ENCODE results near the gene USH2A.
A peak's percentile ranks its signal among the peaks of the same experiment; 100 is the strongest.

Gene USH2A

GRCh38 chr1:215651867-215652266 is 771.4 kb downstream of the USH2A start:
- H3K4me3 ChIP-seq (ENCODE audit: low read length), result peak overlapping the region; percentile 40
- no peaks in the 10 kb centered on the region for H3K9me3 ChIP-seq (ENCODE audit: control insufficient read depth, low read depth, low read length)
- H3K27ac ChIP-seq (ENCODE audit: low read length), result no peak overlapping the region
- H3K36me3 ChIP-seq (ENCODE audit: control insufficient read depth, low read depth, low read length), result no peaks in the 10 kb centered on the region
- peaks cover 44% of the 10 kb centered on the region for H3K4me1 ChIP-seq (ENCODE audit: control insufficient read depth, low read depth, low read length)
- H3K27me3 ChIP-seq (ENCODE audit: control insufficient read depth, insufficient read depth, low read length), result no peaks in the 10 kb centered on the region
- no peak overlapping the region for H3K9ac ChIP-seq (ENCODE audit: low read length)

DNA sequence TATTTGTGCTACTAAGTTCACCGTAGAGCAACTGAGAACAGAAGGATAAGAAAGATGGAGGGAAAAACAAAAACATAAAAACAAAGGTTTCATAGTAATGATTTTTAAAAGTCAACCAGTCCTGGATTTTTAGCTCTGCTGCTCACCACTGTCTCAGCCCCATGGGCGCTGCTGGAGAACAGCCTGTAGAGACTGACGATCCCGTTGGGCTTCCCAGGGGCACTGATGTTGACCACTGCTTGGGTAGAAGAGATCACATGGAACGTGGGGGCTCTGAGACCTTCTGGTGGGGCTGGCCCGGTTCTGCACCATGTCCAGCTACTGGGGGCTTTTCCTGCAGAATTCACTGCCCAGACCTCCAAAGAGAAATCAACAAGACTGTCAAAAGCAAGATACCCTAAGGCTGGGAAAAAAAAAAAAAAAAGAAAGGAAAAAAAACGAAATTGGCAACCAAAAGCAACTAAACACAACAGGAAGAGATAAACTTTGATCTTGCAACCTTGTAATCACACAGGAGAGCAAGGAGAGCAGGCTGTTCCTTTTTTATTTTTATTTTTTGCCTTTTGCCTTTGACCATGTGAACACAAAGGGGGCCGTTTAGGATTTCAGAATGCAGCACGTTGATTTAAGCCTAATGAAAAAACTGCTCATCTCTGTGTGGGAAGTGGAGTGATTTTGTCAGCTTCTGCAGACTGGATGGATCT is 772.6 kb downstream of the USH2A start:
- H3K9ac ChIP-seq (ENCODE audit: low read length), result no peak overlapping the region
- no peaks in the 10 kb centered on the region for H3K36me3 ChIP-seq (ENCODE audit: control insufficient read depth, low read depth, low read length)
- peak overlapping the region; percentile 40 for H3K4me3 ChIP-seq (ENCODE audit: low read length)
- H3K27ac ChIP-seq (ENCODE audit: low read length), result no peak overlapping the region
- H3K4me1 ChIP-seq (ENCODE audit: control insufficient read depth, low read depth, low read length), result peaks cover 44% of the 10 kb centered on the region
- H3K9me3 ChIP-seq (ENCODE audit: control insufficient read depth, low read depth, low read length), result no peaks in the 10 kb centered on the region
- H3K27me3 ChIP-seq (ENCODE audit: control insufficient read depth, insufficient read depth, low read length), result no peaks in the 10 kb centered on the region

DNA sequence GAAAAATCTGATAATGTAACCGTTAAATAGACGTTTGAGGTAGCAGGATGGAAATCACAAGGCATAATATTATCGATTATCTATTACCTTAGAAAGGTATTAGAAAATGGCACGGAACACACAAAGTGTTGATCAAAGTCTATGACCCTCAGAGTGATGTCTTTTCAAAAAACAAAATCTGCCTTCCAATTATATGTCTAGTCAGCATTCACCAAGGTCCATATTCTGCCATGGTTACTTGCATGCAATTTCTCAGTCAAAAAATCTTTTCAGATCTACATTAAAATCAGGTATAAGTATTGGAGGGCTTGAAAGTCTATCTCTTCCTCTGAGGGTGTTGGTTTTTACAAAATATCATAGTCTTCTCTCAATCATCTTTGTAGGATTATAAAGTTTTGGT is 774.3 kb downstream of the USH2A start:
- Histone ChIP-seq H3K9me3 (ENCODE audit: control insufficient read depth, low read depth, low read length) (no peaks in the 10 kb centered on the region), H3K4me1 (ENCODE audit: control insufficient read depth, low read depth, low read length) (peaks cover 44% of the 10 kb centered on the region)

DNA sequence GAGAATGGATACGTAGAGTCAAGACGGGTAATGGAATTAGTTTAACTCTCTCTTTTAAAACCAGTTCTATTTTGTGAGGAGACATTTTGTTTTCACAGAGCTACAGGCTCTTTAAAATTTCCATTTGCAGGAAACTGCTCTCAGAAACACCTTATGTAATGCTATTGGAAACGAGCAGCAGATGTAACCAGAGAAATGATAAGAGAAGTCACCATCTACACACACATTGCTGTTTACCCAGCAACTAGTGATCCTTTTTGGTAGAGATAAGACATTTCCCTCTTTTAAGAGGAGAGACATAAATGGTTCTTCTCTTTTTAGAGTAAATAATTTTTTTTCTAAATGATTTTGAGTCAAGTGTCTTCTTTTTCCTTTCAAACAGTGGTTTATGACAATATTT is 775.5 kb downstream of the USH2A start:
- H3K36me3 ChIP-seq (ENCODE audit: control insufficient read depth, low read depth, low read length), result no peaks in the 10 kb centered on the region
- no peak overlapping the region for H3K27ac ChIP-seq (ENCODE audit: low read length)
- H3K9ac ChIP-seq (ENCODE audit: low read length), result no peak overlapping the region
- peaks cover 33% of the 10 kb centered on the region for H3K4me1 ChIP-seq (ENCODE audit: control insufficient read depth, low read depth, low read length)
- no peak overlapping the region for H3K4me3 ChIP-seq (ENCODE audit: low read length)
- no peaks in the 10 kb centered on the region for H3K9me3 ChIP-seq (ENCODE audit: control insufficient read depth, low read depth, low read length)
- H3K27me3 ChIP-seq (ENCODE audit: control insufficient read depth, insufficient read depth, low read length), result no peaks in the 10 kb centered on the region

More for the DNA sequence above, 774.3 kb downstream of the USH2A start:
- H3K9ac ChIP-seq (ENCODE audit: low read length), result no peak overlapping the region
- no peak overlapping the region for H3K27ac ChIP-seq (ENCODE audit: low read length)
- H3K27me3 ChIP-seq (ENCODE audit: control insufficient read depth, insufficient read depth, low read length), result no peaks in the 10 kb centered on the region
- H3K4me3 ChIP-seq (ENCODE audit: low read length), result no peak overlapping the region
- H3K36me3 ChIP-seq (ENCODE audit: control insufficient read depth, low read depth, low read length), result no peaks in the 10 kb centered on the region

GRCh38 chr1:215645861-215646260 is 777.4 kb downstream of the USH2A start:
- Histone ChIP-seq H3K27ac (ENCODE audit: low read length) (no peak overlapping the region), H3K4me1 (ENCODE audit: control insufficient read depth, low read depth, low read length) (peaks cover 15% of the 10 kb centered on the region), H3K27me3 (ENCODE audit: control insufficient read depth, insufficient read depth, low read length) (no peaks in the 10 kb centered on the region), H3K36me3 (ENCODE audit: control insufficient read depth, low read depth, low read length) (no peaks in the 10 kb centered on the region), H3K9ac (ENCODE audit: low read length) (no peak overlapping the region), H3K4me3 (ENCODE audit: low read length) (no peak overlapping the region), H3K9me3 (ENCODE audit: control insufficient read depth, low read depth, low read length) (no peaks in the 10 kb centered on the region)

DNA sequence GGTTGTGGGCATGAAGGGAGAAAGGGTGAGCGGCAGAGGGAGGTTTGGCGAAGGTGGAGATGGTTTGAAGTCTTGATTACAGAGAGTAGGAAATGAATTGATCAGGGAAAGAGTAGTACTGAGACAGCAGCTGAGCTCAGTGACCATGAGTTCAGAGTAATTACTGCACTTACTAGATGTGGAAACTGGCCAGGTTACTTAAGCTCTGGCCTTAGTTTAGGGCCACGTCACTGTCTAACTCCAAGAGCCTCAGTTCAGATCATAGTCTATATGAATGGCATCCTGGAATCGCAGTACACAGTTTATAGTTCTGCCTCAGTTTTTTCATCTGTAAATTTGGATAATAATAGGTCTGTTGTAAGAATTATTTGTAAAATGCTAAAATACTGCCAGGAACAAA is 778.1 kb downstream of the USH2A start:
- Histone ChIP-seq H3K4me1 (ENCODE audit: control insufficient read depth, low read depth, low read length) (peaks cover 8% of the 10 kb centered on the region), H3K9ac (ENCODE audit: low read length) (no peak overlapping the region), H3K9me3 (ENCODE audit: control insufficient read depth, low read depth, low read length) (no peaks in the 10 kb centered on the region), H3K27me3 (ENCODE audit: control insufficient read depth, insufficient read depth, low read length) (no peaks in the 10 kb centered on the region), H3K27ac (ENCODE audit: low read length) (no peak overlapping the region), H3K4me3 (ENCODE audit: low read length) (no peak overlapping the region), H3K36me3 (ENCODE audit: control insufficient read depth, low read depth, low read length) (no peaks in the 10 kb centered on the region)

GRCh38 chr1:215643592-215644321 is 779.5 kb downstream of the USH2A start:
- peaks cover 7% of the 10 kb centered on the region for H3K4me1 ChIP-seq (ENCODE audit: control insufficient read depth, low read depth, low read length)
- H3K27me3 ChIP-seq (ENCODE audit: control insufficient read depth, insufficient read depth, low read length), result no peaks in the 10 kb centered on the region
- H3K9ac ChIP-seq (ENCODE audit: low read length), result no peak overlapping the region
- H3K4me3 ChIP-seq (ENCODE audit: low read length), result no peak overlapping the region
- no peaks in the 10 kb centered on the region for H3K9me3 ChIP-seq (ENCODE audit: control insufficient read depth, low read depth, low read length)
- no peaks in the 10 kb centered on the region for H3K36me3 ChIP-seq (ENCODE audit: control insufficient read depth, low read depth, low read length)
- no peak overlapping the region for H3K27ac ChIP-seq (ENCODE audit: low read length)

GRCh38 chr1:215640429-215641148 is 782.7 kb downstream of the USH2A start:
- H3K27me3 ChIP-seq (ENCODE audit: control insufficient read depth, insufficient read depth, low read length), result no peaks in the 10 kb centered on the region
- no peak overlapping the region for H3K9ac ChIP-seq (ENCODE audit: low read length)
- H3K27ac ChIP-seq (ENCODE audit: low read length), result no peak overlapping the region
- no peak overlapping the region for H3K4me3 ChIP-seq (ENCODE audit: low read length)
- peaks cover 13% of the 10 kb centered on the region for H3K4me1 ChIP-seq (ENCODE audit: control insufficient read depth, low read depth, low read length)
- no peaks in the 10 kb centered on the region for H3K9me3 ChIP-seq (ENCODE audit: control insufficient read depth, low read depth, low read length)
- no peaks in the 10 kb centered on the region for H3K36me3 ChIP-seq (ENCODE audit: control insufficient read depth, low read depth, low read length)

DNA sequence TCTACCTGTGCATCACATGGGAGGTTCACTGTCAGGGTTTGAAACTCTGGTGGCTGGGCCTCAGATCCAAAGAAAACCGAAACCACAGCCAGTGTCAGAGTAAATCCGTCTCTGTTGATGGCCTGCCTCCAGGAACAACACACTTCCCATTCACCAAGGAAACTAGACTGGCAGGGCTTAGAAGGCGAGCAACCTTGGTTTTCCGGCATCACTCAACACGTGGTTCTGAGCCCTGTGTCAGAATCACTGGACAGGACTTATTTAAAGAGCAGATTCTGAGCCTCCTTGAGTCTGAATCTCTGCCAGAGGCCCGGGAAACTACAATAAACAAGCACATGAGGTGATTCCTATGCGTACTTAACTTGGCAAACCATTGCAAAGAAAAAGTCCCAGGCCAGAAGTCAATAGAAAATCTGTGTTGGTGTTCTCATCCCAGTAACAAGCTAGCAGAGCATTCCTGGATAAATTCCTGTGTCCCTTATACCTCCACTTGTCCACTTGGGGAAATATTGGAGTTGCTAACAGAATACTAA is 786.1 kb downstream of the USH2A start:
- no peaks in the 10 kb centered on the region for H3K9me3 ChIP-seq (ENCODE audit: control insufficient read depth, low read depth, low read length)
- no peaks in the 10 kb centered on the region for H3K36me3 ChIP-seq (ENCODE audit: control insufficient read depth, low read depth, low read length)
- H3K4me1 ChIP-seq (ENCODE audit: control insufficient read depth, low read depth, low read length), result peaks cover 13% of the 10 kb centered on the region
- no peak overlapping the region for H3K9ac ChIP-seq (ENCODE audit: low read length)
- H3K4me3 ChIP-seq (ENCODE audit: low read length), result no peak overlapping the region
- H3K27ac ChIP-seq (ENCODE audit: low read length), result no peak overlapping the region
- H3K27me3 ChIP-seq (ENCODE audit: control insufficient read depth, insufficient read depth, low read length), result no peaks in the 10 kb centered on the region

DNA sequence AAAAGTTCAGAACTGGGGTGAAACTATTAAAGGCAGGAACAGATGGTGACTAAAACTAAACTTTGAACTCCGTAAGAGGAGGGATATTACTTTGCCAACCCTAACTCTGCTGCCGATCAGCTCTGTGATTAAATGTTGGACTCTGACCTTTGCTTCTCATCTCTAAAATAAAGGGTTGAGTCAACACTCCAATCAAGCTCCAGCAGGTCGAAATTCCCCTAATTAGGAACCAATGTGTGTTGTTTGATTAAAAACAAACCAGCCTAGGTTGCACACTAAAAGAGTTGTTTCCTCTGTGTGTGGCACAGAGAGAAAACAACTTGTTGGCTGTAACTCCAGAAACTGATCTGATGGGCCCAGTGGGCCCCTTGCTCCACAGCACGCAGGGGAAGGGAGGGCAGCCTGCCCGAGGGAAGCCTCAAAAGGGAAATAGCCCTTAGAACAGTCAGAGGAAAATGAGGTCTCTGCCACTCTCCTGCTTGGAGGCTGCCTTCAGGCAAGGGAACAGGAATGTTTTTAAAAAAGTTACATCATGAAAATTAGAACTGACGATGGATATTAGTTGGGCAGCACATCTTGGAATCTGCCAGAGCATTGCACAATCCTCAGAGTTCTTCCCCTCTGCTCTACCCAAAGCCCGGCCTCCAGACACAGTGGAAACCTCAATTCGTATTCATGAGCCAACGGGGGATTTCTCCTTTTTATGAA is 786.8 kb downstream of the USH2A start:
- Histone ChIP-seq H3K27me3 (ENCODE audit: control insufficient read depth, insufficient read depth, low read length) (no peaks in the 10 kb centered on the region), H3K36me3 (ENCODE audit: control insufficient read depth, low read depth, low read length) (no peaks in the 10 kb centered on the region), H3K9me3 (ENCODE audit: control insufficient read depth, low read depth, low read length) (no peaks in the 10 kb centered on the region), H3K9ac (ENCODE audit: low read length) (no peak overlapping the region), H3K4me1 (ENCODE audit: control insufficient read depth, low read depth, low read length) (peaks cover 16% of the 10 kb centered on the region), H3K27ac (ENCODE audit: low read length) (no peak overlapping the region), H3K4me3 (ENCODE audit: low read length) (no peak overlapping the region)

GRCh38 chr1:215635827-215636226 is 787.4 kb downstream of the USH2A start:
- H3K9me3 ChIP-seq (ENCODE audit: control insufficient read depth, low read depth, low read length), result no peaks in the 10 kb centered on the region
- no peak overlapping the region for H3K27ac ChIP-seq (ENCODE audit: low read length)
- no peak overlapping the region for H3K4me3 ChIP-seq (ENCODE audit: low read length)
- H3K4me1 ChIP-seq (ENCODE audit: control insufficient read depth, low read depth, low read length), result peaks cover 21% of the 10 kb centered on the region
- H3K9ac ChIP-seq (ENCODE audit: low read length), result no peak overlapping the region
- no peaks in the 10 kb centered on the region for H3K36me3 ChIP-seq (ENCODE audit: control insufficient read depth, low read depth, low read length)
- H3K27me3 ChIP-seq (ENCODE audit: control insufficient read depth, insufficient read depth, low read length), result no peaks in the 10 kb centered on the region
